GM12878 (cell line): Measurements from ENCODE around the gene NMT1.
A peak's percentile ranks its signal among the peaks of the same experiment; 100 is the strongest.

Experiments used
- ASH2L ChIP-seq: fragments of 300-600, 200-600 bp; sonication (generic); IDR thresholded peaks from 2 replicates; pipeline ENCODE4 v1.6.1; 2017; ENCODE audit warnings: low read depth, mild to moderate bottlenecking, borderline replicate concordance
- BCLAF1 ChIP-seq: fragments of 450-650 bp; IDR thresholded peaks from 2 replicates; pipeline ENCODE4 v1.6.1; 2017; ENCODE audit warnings: antibody characterized with exemption, mild to moderate bottlenecking, moderate library complexity
- CTCF ChIP-seq, 3 experiments: IDR thresholded peaks in 2 of 3; conservative IDR thresholded peaks in 1 of 3; 2 replicates each; pipeline ENCODE4 v1.5.1; 2011; ENCODE audit warnings: low read depth in 3 of 3, low read length in 3 of 3, mild to moderate bottlenecking in 3 of 3, control low read depth in 2 of 3, moderate library complexity in 2 of 3, inconsistent platforms in 1 of 3, mixed read lengths in 1 of 3; ENCODE audit not compliant: control insufficient read depth in 2 of 3, insufficient read depth in 1 of 3; ENCODE audit errors: extremely low read depth in 1 of 3
- E2F8 ChIP-seq: fragments of 450-650 bp; IDR thresholded peaks from 2 replicates; pipeline ENCODE4 v1.6.1; 2018; ENCODE audit warnings: mild to moderate bottlenecking, low read depth, moderate library complexity; ENCODE audit not compliant: partially characterized antibody
- EP300 ChIP-seq, 2 experiments: fragments of 150-350 bp in 1 of 2; IDR thresholded peaks; 2 replicates each; pipeline ENCODE4 v1.6.1; 2011 to 2012; ENCODE audit warnings: low read depth in 2 of 2, low read length in 2 of 2, borderline replicate concordance in 1 of 2, improper control_type of control experiment in 1 of 2, inconsistent platforms in 1 of 2; ENCODE audit not compliant: control insufficient read depth in 1 of 2
- NR2F1 ChIP-seq: fragments of 450-650 bp; conservative IDR thresholded peaks from 2 replicates; pipeline ENCODE4 v1.6.1; 2017; ENCODE audit warnings: mild to moderate bottlenecking
- POLR2A ChIP-seq: IDR thresholded peaks from 2 replicates; pipeline ENCODE4 v1.6.1; 2011; ENCODE audit warnings: low read depth, mild to moderate bottlenecking, low read length

- TF ChIP-seq BCLAF1 (no peak), CTCF (IDR thresholded peaks at IDR 0.05 in 2 of 3, conservative IDR thresholded peaks at IDR 0.05 in 1 of 3; ENCODE audit: control insufficient read depth in 2 of 3, extremely low read depth in 1 of 3, insufficient read depth in 1 of 3, low read depth in 3 of 3, low read length in 3 of 3) (no peak), E2F8 (no peak), POLR2A (0 out of 2 replicates have a peak, but pooled peaks have one; percentile 6), ASH2L (no peak), NR2F1 (no peak), EP300 (IDR thresholded peaks at IDR 0.05; ENCODE audit: borderline replicate concordance in 1 of 2, control insufficient read depth in 1 of 2, low read depth in 2 of 2, low read length in 2 of 2) (no peak)
These were observed 82.7 kb downstream of the NMT1 start for GRCh38 chr17:45143767-45144198.
